ENCODE data around the gene ATG4A. TPM values are rescaled to one million over a fixed set of nuclear protein-coding genes. Genes with fewer than 3 reads are reported as not detected.

ATG4A gene
- total RNA-seq, 2 experiments from 2014 or later: 6.5 to 9.2 TPM

GRCh38 chrX:108117988-108118387 lies 26.4 kb downstream of the ATG4A start:
- Mint-ChIP-seq H3K4me3 (no peak overlapping the region), H3K36me3 (ENCODE audit: low read depth) (no peaks in the 10 kb centered on the region), H3K4me1 (ENCODE audit: low read depth) (peaks cover 5% of the 10 kb centered on the region), H3K27me3 (no peaks in the 10 kb centered on the region), H3K27ac (no peak overlapping the region), H3K9me3 (no peaks in the 10 kb centered on the region)
- ChIA-PET CTCF (no interaction called here), POLR2A (no interaction called here)
- no peak for ATAC-seq
- intact Hi-C loops (cut with micrococcal nuclease): no loop called here
- no peak for TF ChIP-seq CTCF (IDR thresholded peaks at IDR 0.05)
- DNase-seq: no peak

GRCh38 chrX:108121291-108121690 lies 29.7 kb downstream of the ATG4A start:
- ATAC-seq (no peak), DNase-seq (no peak)
- Mint-ChIP-seq H3K9me3 (no peaks in the 10 kb centered on the region), H3K4me3 (no peak overlapping the region), H3K27ac (no peak overlapping the region), H3K4me1 (ENCODE audit: low read depth) (no peaks in the 10 kb centered on the region), H3K27me3 (no peaks in the 10 kb centered on the region), H3K36me3 (ENCODE audit: low read depth) (no peaks in the 10 kb centered on the region)
- ChIA-PET POLR2A (no interaction called here), CTCF (no interaction called here)
- no peak for TF ChIP-seq CTCF (IDR thresholded peaks at IDR 0.05)
- intact Hi-C loops (cut with micrococcal nuclease): no loop called here

- DNase-seq: no peak
- no peaks in the 10 kb centered on the region for H3K27me3 Mint-ChIP-seq
- H3K36me3 Mint-ChIP-seq (ENCODE audit: low read depth): no peaks in the 10 kb centered on the region
- TF ChIP-seq CTCF (IDR thresholded peaks at IDR 0.05): no peak
- no peak for ATAC-seq
- ChIA-PET CTCF (no interaction called here), POLR2A (no interaction called here)
- H3K27ac Mint-ChIP-seq: no peak overlapping the region
- no peaks in the 10 kb centered on the region for H3K4me1 Mint-ChIP-seq (ENCODE audit: low read depth)
- no peak overlapping the region for H3K4me3 Mint-ChIP-seq
- intact Hi-C loops (cut with micrococcal nuclease): no loop called here
- no peaks in the 10 kb centered on the region for H3K9me3 Mint-ChIP-seq
Measured at GRCh38 chrX:108122748-108123147, 31.2 kb downstream of the ATG4A start.

- intact Hi-C loops (cut with micrococcal nuclease): no loop called here
- Mint-ChIP-seq H3K27ac (no peak overlapping the region), H3K36me3 (ENCODE audit: low read depth) (no peaks in the 10 kb centered on the region), H3K4me1 (ENCODE audit: low read depth) (no peaks in the 10 kb centered on the region), H3K9me3 (no peaks in the 10 kb centered on the region), H3K4me3 (no peak overlapping the region), H3K27me3 (no peaks in the 10 kb centered on the region)
- TF ChIP-seq CTCF (IDR thresholded peaks at IDR 0.05): no peak
- CTCF ChIA-PET: no interaction called here
- POLR2A ChIA-PET: no interaction called here
- DNase-seq: no peak
- no peak for ATAC-seq
Measured at GRCh38 chrX:108123591-108124366, 32.2 kb downstream of the ATG4A start.

- Mint-ChIP-seq H3K36me3 (ENCODE audit: low read depth) (peaks cover 6% of the 10 kb centered on the region), H3K27me3 (no peaks in the 10 kb centered on the region), H3K27ac (no peak overlapping the region), H3K4me3 (no peak overlapping the region), H3K9me3 (no peaks in the 10 kb centered on the region), H3K4me1 (ENCODE audit: low read depth) (no peaks in the 10 kb centered on the region)
- CTCF ChIA-PET: interaction anchor here (1.2 kb wide), 1 partner anchor 106 kb away, joined by 3 read pairs; no protein-coding TSS in a partner anchor
- intact Hi-C loops (cut with micrococcal nuclease): no loop called here
- ATAC-seq (no peak), DNase-seq (no peak)
- TF ChIP-seq CTCF (IDR thresholded peaks at IDR 0.05): no peak
- POLR2A ChIA-PET: no interaction called here
Measured at GRCh38 chrX:108126661-108127060, 35.1 kb downstream of the ATG4A start.

All from activated CD8-positive, alpha-beta T cell treated with anti-CD3 and anti-CD28 coated beads for 36 hours (primary cell).